Thoracic aorta (tissue), 2 donors: Measurements from ENCODE around the gene GBGT1. TPM values are rescaled to one million over a fixed set of nuclear protein-coding genes. Genes with fewer than 3 reads are reported as not detected.
"Not testable (repeated sequence)": the region's sequence is repeated elsewhere in the genome, so short reads cannot be mapped to it uniquely, and the experiment has no call there.

Source experiments
- ATAC-seq: fragments of 150-250 bp; one replicate; pipeline ENCODE4 v1.8.0; 2017; ENCODE audit warnings: low read depth; ENCODE audit not compliant: insufficient number of reproducible peaks, low FRiP score
- DNase-seq: peaks from one replicate; pipeline ENCODE4 v3.0.0-alpha.2; 2020; ENCODE audit warnings: low spot score
- H3K27ac ChIP-seq, 2 donors: fragments of 200-600 bp; sonication (generic); 1 replicate in 1 of 2; 2 replicates in 1 of 2; pipeline ENCODE4 v1.5.1; 2016; ENCODE audit warnings: mild to moderate bottlenecking in 2 of 2, moderate library complexity in 2 of 2
- H3K27me3 ChIP-seq: fragments of 200-600 bp; sonication (generic); replicated peaks from 2 replicates; pipeline ENCODE4 v1.6.0; 2016; ENCODE audit warnings: mild to moderate bottlenecking; ENCODE audit not compliant: insufficient read depth
- H3K36me3 ChIP-seq: fragments of 200-600 bp; sonication (generic); one replicate; pipeline ENCODE4 v1.5.1; 2016
- H3K4me1 ChIP-seq, 2 donors: fragments of 200-600 bp; sonication (generic); 1 replicate in 1 of 2; 2 replicates in 1 of 2; pipeline versions ENCODE4 v1.5.1 to v1.6.0; 2016; ENCODE audit warnings: low read depth in 2 of 2, mild to moderate bottlenecking in 1 of 2; ENCODE audit not compliant: control insufficient read depth in 1 of 2
- H3K4me3 ChIP-seq: fragments of 200-600 bp; sonication (generic); 2 replicates; pipeline ENCODE4 v1.5.1; 2016; ENCODE audit warnings: mild to moderate bottlenecking
- H3K9me3 ChIP-seq: fragments of 200-600 bp; sonication (generic); 2 replicates; pipeline ENCODE4 v1.5.1; 2016
- total RNA-seq, 2 donors: library from RNA; depleted of rRNA; stranded (reverse); fragments of >200 nt; gene quantifications; one replicate each; pipeline versions ENCODE4 v1.1.0 to v1.2.3, GENCODE V29; 2016
- TF ChIP-seq, protein P1 (sequence below): fragments of 200-600 bp; sonication (generic); IDR thresholded peaks from one replicate; pipeline ENCODE4 v1.5.1; 2019; ENCODE audit warnings: antibody characterized with exemption

Gene GBGT1
- 10 to 100 TPM; 45.5 to 46.8 TPM for total RNA-seq

DNA sequence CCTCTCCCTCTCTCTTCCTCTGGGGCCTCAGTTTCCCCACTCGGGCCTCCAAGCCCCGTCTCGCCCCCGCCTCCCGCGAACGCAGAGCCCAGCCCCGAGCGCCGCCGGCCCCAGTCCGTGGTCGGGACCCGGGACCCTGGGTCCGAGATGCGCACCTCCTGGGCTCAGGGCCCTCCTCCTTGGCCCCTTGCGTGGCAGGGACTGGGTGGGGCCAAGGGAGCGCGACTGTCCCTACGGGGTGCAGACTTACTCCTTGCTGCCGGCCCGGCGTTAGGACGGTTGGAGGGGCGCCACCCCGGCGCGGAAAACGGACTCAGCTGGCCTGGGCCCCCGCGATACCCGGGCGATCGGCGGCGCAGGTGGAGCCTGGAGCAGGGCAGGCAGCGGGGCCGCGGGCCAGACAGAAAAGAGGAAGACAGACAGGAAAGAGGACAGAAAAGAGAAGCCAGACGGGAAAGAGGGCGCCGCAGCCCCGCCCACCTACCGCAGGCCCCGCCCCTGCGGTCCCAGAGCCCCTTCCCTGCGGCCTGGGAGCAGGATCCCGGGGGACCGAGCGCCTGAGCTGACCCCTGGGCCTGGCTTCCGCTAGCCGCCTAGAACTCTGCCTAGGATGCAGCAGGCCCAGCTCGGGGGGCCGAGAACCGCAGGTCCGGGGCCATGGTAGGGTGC lies at the start of gene GBGT1:
Gene GBGT1, minus strand, starts transcription at position 411 of the 669 bp plus-strand sequence. CDS start 1,502 bp downstream, outside the sequence.
- TF ChIP-seq, protein P1, sequence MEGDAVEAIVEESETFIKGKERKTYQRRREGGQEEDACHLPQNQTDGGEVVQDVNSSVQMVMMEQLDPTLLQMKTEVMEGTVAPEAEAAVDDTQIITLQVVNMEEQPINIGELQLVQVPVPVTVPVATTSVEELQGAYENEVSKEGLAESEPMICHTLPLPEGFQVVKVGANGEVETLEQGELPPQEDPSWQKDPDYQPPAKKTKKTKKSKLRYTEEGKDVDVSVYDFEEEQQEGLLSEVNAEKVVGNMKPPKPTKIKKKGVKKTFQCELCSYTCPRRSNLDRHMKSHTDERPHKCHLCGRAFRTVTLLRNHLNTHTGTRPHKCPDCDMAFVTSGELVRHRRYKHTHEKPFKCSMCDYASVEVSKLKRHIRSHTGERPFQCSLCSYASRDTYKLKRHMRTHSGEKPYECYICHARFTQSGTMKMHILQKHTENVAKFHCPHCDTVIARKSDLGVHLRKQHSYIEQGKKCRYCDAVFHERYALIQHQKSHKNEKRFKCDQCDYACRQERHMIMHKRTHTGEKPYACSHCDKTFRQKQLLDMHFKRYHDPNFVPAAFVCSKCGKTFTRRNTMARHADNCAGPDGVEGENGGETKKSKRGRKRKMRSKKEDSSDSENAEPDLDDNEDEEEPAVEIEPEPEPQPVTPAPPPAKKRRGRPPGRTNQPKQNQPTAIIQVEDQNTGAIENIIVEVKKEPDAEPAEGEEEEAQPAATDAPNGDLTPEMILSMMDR, result no peak
- peak within 1 kb of the TSS; percentile 80 for H3K4me3 ChIP-seq
- no peak for DNase-seq
- H3K27ac ChIP-seq, result peak within 1 kb of the TSS; percentile 15 to 19
- no peaks in the 10 kb centered on the region for H3K36me3 ChIP-seq
- H3K4me1 ChIP-seq, result peaks cover 0 to 21% of the 10 kb centered on the region in 2 donors
- no peaks in the 10 kb centered on the region for H3K9me3 ChIP-seq
- H3K27me3 ChIP-seq, result no peaks in the 10 kb centered on the region
- peak; percentile 23 for ATAC-seq

DNA sequence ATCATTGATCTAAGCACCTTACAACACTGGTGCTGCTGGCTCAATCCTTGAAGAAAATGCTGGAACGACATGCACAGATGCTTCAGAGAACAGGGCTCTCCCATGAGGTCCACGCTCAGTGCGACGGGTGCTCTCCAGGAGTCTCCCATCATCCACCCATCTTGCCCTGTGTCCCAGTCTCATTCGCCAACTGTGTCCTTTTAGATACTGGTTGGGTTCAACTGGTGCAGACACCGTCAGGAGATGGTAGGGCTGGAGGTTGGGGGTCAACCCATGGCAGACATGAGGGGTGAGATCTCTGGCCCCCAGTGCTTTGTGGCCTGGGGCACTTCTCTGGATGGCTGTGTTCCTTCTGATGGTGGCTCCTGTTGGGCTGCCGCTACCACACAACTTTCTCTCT lies 46.9 kb upstream of the GBGT1 start:
- no peaks in the 10 kb centered on the region for H3K4me1 ChIP-seq
- ATAC-seq (no peak), DNase-seq (no peak)
- H3K9me3 ChIP-seq, result no peaks in the 10 kb centered on the region
- no peak overlapping the region for H3K4me3 ChIP-seq
- H3K27me3 ChIP-seq, result no peaks in the 10 kb centered on the region
- H3K27ac ChIP-seq, result no peak overlapping the region
- H3K36me3 ChIP-seq, result no peaks in the 10 kb centered on the region
- TF ChIP-seq, protein P1, result no peak

DNA sequence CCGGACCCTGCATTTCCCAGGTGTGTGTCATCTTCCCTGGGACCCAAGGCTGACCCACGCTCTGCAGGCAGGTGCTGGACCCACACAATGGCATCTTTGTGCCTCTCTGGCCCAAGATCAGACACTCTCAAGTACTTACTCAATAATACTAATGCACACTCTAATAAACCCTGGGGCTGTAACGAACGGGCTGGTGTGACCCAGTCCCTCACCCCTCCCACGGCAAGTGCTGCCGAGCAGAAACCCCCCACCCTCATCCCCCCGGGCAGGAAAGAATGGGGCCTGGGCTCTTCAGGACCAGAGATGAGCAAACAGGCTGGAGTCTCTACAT lies 46.5 kb upstream of the GBGT1 start:
- Histone ChIP-seq H3K36me3 (no peaks in the 10 kb centered on the region), H3K9me3 (no peaks in the 10 kb centered on the region), H3K4me3 (no peak overlapping the region), H3K4me1 (no peaks in the 10 kb centered on the region), H3K27me3 (no peaks in the 10 kb centered on the region), H3K27ac (no peak overlapping the region)
- ATAC-seq (no peak), DNase-seq (no peak)
- TF ChIP-seq, protein P1, result no peak

DNA sequence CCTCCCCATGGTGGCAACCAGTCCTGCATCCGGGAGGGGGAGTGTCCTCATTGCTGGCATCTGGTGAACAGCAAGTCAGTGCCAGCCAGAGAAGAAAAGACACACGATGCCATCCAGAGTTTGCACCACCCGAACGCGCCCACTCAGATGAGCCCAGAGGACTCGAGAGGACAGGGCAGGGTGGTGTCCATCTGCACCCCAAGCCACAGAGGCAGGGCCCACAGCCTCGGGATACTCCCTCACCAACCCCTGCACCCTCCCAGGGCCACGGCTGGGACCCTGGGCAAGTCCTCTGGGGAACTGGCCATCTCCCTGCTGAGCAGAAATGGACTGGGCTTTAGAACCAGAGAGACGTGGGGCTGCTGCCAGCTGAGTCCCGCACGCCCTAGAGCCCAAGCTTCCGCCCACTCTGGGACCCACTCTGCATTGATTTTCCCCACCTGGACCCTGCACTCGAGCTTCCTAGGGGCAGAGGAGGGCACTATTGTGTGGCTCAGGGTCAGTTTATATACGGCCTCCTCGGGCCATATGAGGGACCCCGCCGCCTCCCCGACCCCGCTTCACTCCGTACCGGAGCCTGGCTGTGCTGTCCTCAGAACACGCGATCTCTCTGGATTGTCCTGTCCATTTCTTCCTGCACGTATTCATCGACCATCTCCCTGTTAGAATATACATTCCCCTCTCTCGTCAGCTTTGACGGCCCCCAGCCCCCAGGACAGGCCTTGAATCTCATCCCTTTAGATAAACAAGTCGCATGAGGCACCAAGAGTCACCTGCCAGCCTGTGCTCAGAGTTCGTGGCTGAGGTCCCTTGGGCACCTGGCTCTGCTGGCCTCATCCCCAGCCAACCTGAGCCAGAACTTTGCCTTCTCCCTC lies 45.9 kb upstream of the GBGT1 start:
- H3K27ac ChIP-seq, H3K36me3 ChIP-seq, H3K4me3 ChIP-seq, DNase-seq, H3K9me3 ChIP-seq, H3K27me3 ChIP-seq, ATAC-seq, H3K4me1 ChIP-seq: not testable (repeated sequence)

DNA sequence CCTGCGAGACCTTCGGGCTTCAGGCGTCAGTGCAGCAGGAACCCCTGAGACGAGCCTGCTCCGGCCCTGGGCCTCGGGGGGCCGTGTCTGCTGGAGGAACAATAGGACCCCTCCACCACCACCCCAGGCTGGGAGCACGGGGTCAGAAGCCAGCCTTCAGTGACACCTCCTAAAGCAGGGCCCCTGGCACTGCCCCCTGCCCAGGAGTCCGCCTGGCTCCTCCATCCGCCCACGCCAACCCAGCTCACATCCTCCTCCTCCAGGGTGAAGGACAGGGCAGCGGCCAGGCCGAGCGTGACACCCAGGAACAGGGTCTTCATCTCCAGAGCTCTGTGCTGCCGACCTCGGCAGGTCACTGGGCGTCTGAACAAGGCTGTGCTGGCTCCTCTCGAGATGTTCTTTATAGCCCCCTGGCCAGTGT lies 45.2 kb upstream of the GBGT1 start, which contains the start of gene OBP2B:
Gene OBP2B, minus strand, starts transcription at position 371 of the 421 bp plus-strand sequence. Its CDS starts 51 bp downstream, at position 320.
- DNase-seq, H3K4me3 ChIP-seq, H3K27me3 ChIP-seq, H3K36me3 ChIP-seq, H3K4me1 ChIP-seq, H3K9me3 ChIP-seq, ATAC-seq, H3K27ac ChIP-seq: not testable (repeated sequence)

DNA sequence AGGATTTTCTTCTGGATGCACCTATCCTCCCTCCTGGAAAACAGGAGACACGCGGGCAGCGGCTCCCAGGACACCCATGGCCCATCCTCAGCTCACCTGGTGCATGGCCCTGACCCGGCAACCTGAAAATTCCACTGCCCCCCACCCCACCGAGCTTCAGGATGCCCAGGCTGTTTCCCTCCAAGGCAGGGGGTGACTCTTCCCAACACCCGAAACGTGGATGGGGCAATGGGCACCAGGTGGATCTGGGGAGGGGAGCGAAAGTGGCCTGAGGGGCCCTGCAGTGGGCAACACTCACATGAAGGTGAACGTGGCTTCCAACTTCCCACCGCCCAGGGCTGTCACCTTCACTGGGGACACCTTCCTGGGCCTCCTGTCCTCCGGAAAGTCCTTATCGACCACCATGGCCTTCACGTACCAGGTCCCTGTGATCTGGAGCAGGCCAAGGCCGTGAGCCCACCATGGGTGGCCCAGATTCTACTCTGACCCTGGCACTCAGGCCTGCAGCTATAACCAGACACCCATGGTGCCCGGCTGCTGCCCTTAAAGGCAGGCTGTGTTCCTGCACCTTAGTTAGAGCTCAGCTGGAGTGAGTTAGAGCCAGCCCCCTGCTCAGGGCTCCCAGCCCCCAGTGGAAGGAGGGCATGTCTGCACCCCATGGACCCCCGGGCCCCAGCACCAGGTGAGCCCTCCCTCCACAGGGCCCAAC lies 44.6 kb upstream of the GBGT1 start:
- not testable (repeated sequence) for DNase-seq, H3K4me3 ChIP-seq, H3K27ac ChIP-seq, H3K9me3 ChIP-seq, ATAC-seq, H3K36me3 ChIP-seq, H3K4me1 ChIP-seq, H3K27me3 ChIP-seq
